GM12873 (cell line): ENCODE measurements around the gene C1orf167.

Experiments
- CTCF ChIP-seq: IDR thresholded peaks from 2 replicates; pipeline ENCODE4 v1.5.1; 2012; ENCODE audit warnings: low read depth, mild to moderate bottlenecking, moderate library complexity, low read length, control low read depth; ENCODE audit not compliant: insufficient read depth; ENCODE audit errors: missing control alignments

Gene C1orf167

GRCh38 chr1:11793819-11794218, 31.8 kb downstream of the C1orf167 start:
- TF ChIP-seq CTCF = no peak

- TF ChIP-seq CTCF = no peak
Observed at GRCh38 chr1:11794446-11795237, 32.6 kb downstream of the C1orf167 start.

GRCh38 chr1:11795238-11795890, 33.4 kb downstream of the C1orf167 start:
- no peak for TF ChIP-seq CTCF

GRCh38 chr1:11796036-11796828, 34.2 kb downstream of the C1orf167 start:
- TF ChIP-seq CTCF = no peak

GRCh38 chr1:11797525-11798216, 35.7 kb downstream of the C1orf167 start:
- no peak for TF ChIP-seq CTCF

- no peak for TF ChIP-seq CTCF
Observed at GRCh38 chr1:11799099-11799498, 37.1 kb downstream of the C1orf167 start.
